Sigmoid colon (tissue), 4 donors: ENCODE measurements around the gene CDC42BPA.

Experiments used
- EP300 ChIP-seq, 4 donors: sonication (generic); formaldehyde crosslinking; IDR thresholded peaks; one replicate each; pipeline ENCODE4 v1.6.1; 2017; ENCODE audit warnings: antibody characterized with exemption in 4 of 4
- POLR2A ChIP-seq, 2 donors: fragments of 450-650 bp; IDR thresholded peaks; one replicate each; pipeline ENCODE4 v1.6.1; 2016; ENCODE audit warnings: antibody characterized with exemption in 2 of 2, mild to moderate bottlenecking in 2 of 2, moderate library complexity in 2 of 2
- POLR2AphosphoS5 ChIP-seq, 4 donors: sonication (generic); formaldehyde crosslinking; IDR thresholded peaks; one replicate each; pipeline ENCODE4 v1.6.1; 2017; ENCODE audit warnings: antibody characterized with exemption in 4 of 4
- TF ChIP-seq, protein P1 (sequence below), 4 experiments: fragments of 450-650 bp in 3 of 4; fragments of 200-600 bp in 1 of 4; IDR thresholded peaks; one replicate each; pipeline ENCODE4 v1.5.1; 2016 to 2019; ENCODE audit warnings: antibody characterized with exemption in 4 of 4, mild to moderate bottlenecking in 3 of 4, moderate library complexity in 2 of 4

DNA sequence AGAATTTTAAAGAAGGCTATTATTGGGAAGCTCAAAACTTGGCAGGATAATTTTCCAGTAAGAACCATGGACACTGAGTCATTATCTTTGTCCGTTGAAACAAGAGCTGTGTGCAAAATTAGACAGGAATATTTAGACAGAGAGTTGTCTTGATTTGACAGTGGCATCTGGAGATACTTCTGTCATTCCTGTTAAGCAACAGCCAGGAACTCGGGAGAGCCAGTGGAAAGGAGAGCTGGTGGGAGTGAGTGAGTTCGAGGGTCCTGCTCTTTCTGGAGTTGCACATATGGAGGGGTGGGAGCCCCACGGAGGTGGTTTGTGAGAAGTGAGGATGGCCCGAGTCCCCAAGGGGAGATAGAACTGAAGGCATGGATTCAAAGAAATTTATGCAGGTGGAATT lies 375.1 kb downstream of the CDC42BPA start:
- TF ChIP-seq, protein P1, sequence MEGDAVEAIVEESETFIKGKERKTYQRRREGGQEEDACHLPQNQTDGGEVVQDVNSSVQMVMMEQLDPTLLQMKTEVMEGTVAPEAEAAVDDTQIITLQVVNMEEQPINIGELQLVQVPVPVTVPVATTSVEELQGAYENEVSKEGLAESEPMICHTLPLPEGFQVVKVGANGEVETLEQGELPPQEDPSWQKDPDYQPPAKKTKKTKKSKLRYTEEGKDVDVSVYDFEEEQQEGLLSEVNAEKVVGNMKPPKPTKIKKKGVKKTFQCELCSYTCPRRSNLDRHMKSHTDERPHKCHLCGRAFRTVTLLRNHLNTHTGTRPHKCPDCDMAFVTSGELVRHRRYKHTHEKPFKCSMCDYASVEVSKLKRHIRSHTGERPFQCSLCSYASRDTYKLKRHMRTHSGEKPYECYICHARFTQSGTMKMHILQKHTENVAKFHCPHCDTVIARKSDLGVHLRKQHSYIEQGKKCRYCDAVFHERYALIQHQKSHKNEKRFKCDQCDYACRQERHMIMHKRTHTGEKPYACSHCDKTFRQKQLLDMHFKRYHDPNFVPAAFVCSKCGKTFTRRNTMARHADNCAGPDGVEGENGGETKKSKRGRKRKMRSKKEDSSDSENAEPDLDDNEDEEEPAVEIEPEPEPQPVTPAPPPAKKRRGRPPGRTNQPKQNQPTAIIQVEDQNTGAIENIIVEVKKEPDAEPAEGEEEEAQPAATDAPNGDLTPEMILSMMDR (IDR thresholded peaks at IDR 0.05) = no peak
- TF ChIP-seq POLR2A (IDR thresholded peaks at IDR 0.05) (no peak), POLR2AphosphoS5 (IDR thresholded peaks at IDR 0.05) (no peak), EP300 (IDR thresholded peaks at IDR 0.05) (no peak)
